Measurements from ENCODE around the gene EXOC4.

Gene EXOC4

GRCh38 chr7:134014935-134015334 lies 762.1 kb downstream of the EXOC4 start:
- no peak for DNase-seq

- DNase-seq, result no peak
Measured at GRCh38 chr7:134016223-134016941, 763.5 kb downstream of the EXOC4 start.

- no peak for DNase-seq
Measured at GRCh38 chr7:134016942-134017303, 764.0 kb downstream of the EXOC4 start.

- DNase-seq, result no peak
Measured at GRCh38 chr7:134018306-134018705, 765.4 kb downstream of the EXOC4 start.

- DNase-seq, result no peak
Measured at GRCh38 chr7:134019251-134019650, 766.4 kb downstream of the EXOC4 start.

DNA sequence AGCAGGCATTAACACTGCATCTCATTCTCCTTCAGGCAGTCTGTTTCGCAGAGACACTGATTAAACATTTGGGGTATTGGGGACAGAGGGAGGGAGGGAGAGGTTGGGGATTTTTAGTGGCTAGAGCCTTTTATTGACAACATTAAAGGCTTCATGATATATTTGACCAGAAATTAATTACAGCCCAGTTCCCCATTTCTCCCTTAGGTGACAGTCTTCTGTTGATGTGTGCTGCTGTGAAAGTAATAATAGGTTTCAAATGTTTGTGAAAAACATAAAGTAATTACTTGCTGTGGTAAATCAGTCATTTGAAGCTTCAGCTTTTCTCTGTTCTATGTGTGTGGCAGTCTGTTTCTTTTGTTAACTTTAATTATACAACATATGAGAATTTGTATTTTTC lies 769.0 kb downstream of the EXOC4 start:
- DNase-seq, result no peak

DNA sequence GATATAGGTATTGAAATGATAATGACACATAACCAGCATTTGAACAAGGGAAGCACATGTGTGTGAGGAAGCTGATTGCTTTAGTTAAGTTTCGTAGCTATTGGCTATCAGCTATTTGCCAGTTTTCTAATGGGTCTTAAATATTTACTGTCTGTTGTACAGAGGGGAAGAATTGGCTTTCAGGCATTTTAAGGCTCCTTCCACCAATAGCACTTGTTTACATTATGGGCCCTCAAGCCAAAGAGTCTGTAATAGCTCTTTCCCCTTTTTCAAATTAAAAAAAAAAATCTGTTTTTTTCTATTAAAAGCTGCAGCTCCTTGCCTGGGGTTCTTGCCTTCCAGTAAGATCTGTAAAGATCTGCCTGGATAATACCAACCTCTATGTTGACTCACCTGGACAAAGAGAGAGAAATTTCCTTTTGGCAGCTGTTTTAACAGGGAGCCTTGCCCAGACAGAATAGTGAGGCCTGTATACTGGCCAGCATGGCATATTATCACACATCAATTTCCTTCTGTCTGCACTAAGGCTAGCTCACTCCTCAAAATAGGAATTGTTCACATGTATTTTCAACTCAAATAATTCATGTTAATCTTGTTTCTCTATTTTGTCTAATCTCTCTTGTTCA lies 769.5 kb downstream of the EXOC4 start:
- no peak for DNase-seq

DNA sequence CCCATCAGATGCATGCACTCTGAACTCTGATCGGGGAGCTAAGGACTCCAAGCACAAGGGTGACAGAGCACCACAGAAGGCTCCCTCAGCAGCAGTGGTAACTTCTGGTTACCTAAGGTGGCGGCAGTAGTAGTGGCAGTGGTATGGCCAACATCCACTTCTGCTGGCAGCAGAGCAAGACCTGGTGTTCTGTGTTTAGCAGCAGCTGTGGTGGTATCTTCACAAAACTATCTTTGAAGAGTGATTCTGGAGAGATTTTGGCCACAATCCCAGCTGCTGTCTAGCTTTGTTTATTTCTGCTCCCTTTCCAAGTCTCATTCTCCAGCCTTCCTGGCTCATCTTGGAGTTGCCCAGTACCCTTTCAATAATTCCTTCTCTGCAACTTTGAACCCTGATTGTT lies 771.9 kb downstream of the EXOC4 start:
- no peak for DNase-seq

DNA sequence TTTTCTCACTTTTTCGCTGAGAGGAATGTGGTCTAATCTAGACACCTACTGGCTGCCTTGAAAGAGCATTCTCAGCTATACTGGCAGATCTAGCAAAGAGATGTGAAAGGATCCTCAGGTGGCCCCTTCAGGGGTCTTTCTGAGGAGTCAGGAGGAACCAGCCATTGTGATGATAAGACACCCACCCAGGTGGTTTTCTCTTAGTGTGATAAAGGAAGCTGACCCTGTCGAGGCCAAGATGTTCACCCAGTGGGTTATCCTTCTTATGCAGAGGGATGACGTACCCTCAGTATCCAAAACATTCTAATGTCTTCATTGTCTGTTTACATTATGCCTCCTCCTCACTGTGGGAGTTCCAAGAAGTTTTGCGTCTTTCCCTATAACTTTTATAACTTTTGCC lies 776.0 kb downstream of the EXOC4 start:
- no peak for DNase-seq

DNA sequence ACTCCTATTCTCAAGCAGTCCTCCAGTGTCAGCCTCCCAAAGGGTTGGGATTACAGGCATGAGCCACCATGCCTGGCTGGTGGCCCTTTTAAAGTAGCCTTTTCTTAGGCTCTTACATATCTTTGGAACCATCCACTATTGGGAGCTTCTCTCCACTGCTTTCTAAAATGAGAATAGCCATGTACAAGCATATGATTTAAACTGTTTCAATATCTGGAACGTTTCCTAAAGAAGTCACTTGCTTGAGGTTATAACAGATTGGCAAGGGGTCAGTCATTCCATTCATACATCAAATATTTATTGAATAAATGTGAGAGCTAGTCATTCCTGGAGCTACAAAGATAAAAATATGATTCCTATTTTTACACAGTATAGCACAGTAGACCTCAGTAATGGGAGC lies 776.9 kb downstream of the EXOC4 start:
- no peak for DNase-seq

GRCh38 chr7:134030460-134030865 lies 777.6 kb downstream of the EXOC4 start:
- DNase-seq, result no peak

GRCh38 chr7:134031835-134032617 lies 779.1 kb downstream of the EXOC4 start:
- no peak for DNase-seq

DNA sequence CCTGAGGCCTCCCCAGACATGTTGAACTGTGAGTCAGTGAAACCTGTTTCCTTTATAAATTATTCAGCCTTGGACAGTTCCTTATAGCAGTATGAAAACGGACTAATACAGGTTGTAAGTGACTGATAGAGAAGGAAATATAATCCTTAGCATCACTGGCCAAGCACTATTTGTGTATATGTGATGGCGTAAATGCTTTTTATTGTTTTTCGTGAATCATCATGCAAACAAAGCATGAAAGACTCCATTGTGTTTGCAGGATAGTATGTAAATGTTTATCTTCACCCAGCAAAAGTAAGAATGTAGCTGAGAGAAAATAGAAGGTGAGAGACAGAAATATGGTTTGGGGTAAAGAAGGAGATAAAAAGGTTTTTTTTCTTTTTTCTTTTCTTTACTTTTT lies 781.8 kb downstream of the EXOC4 start:
- no peak for DNase-seq

DNA sequence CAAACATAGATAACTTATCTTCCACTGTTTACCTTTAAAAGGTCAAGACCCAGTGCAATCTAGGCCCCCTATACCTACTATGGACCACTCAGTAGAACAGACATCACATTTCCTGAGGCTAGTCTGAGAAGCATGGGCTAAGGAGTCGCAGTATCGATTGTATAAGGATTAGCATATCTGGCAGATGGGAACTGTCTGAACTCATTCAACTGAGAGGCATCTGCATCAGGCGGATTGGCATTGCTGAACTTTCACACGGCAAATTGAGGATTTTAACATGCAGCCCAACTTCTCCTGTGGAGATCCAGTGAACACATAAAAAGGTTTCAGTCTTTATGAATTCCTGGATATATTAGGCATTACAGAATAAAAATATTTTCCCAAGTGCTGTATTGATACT lies 785.1 kb downstream of the EXOC4 start:
- no peak for DNase-seq

- DNase-seq, result no peak
Measured at GRCh38 chr7:134040988-134041387, 788.1 kb downstream of the EXOC4 start.

DNA sequence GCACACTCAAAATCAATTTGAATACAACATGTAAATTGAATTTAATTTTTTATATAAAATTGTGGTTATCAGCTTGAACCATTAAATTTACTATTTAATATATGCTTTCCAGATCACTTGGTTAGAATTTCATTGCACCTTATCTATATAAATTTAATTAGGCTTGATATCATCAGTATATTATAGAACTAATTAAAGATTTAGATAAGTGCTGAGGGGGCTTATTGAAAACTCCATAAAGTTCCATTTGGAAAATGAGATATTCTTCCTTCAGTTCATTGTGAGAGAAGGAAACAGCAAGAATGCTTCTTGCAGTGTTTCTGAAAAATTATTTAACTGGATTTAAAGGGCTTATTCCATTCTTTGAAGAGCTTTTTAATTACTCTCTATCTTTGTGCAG lies 788.6 kb downstream of the EXOC4 start:
- DNase-seq, result no peak

DNA sequence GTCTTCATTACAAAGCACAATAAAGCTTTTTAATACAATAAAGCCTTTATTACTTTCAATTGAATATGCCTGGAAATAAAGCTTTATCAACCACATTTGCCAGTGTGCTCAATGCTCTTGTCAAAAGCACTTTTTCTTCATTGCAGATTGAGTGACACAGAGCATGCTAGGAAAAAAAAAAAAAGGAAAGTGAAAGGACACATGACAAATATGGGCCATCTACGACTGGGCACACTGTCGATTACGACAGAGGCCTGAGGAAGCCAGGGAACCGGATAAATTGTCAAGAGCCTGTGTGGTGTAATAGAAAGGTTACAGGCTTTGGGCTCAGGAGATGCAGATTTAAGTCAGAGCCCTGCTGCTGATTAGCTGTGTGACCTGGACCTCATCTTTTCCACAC lies 789.4 kb downstream of the EXOC4 start:
- no peak for DNase-seq

DNA sequence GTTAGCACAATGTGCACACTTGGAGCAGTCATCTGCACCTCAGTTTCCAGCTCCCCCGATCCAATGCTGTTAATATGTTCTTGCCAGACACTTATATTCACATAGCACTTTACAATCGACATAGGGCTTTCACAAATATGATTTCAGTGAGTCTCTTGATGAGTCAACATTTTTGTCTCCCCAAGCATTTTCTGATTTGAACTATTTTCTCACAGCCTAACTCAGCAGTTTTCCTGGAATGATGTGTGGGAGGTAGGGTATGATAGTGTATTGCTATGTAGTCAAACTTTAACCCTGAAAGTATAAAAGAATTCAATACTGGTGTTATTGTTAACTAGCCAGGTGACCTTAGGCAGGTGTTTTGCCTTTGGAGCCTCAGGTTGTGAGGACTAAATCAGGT lies 791.8 kb downstream of the EXOC4 start:
- no peak for DNase-seq

DNA sequence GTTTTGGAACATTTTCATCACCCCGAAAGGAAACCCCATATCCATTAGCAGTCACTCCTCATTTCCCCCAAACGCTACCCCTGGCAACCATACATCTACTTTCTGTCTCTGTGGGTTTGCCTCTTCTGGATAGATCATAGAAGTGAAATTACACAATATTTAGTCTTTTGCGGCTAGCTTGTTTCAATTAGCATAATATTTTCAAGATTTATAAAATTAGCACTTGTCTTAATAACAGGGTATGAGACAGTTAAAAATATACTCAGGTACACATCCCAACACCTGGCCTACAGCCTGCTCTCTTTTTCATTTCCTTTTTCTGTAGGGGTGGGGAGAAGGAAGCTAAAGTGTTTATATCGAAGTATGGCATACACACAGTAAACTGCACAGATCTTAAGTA lies 792.8 kb downstream of the EXOC4 start:
- no peak for DNase-seq

DNA sequence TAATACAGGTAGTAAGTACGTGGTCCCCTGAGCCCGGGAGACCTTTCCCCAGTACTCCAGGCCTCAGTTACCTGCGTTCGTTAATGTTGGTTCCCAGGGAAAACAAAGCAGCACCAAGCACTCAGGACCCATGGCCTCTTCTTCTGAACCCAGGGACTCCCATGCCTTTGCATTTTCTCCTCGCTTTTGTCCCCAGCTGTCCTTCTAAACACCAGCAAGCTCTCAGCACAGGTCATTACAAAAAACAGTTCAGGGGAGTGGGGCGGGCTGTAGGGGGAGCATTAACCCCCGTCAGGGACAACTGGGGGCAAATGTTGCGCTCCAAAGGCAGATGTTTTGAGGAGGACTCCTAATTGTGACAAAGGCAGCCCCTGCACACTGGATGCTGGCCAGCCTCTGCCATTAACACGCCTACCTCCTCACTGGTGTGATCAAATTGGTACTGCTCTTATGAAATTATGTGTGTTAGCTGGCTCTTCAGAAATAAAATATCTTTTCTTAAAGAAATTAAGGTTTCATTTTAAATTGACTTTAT lies 793.8 kb downstream of the EXOC4 start:
- DNase-seq, result no peak

GRCh38 chr7:134047675-134048074 lies 794.8 kb downstream of the EXOC4 start:
- no peak for DNase-seq

DNA sequence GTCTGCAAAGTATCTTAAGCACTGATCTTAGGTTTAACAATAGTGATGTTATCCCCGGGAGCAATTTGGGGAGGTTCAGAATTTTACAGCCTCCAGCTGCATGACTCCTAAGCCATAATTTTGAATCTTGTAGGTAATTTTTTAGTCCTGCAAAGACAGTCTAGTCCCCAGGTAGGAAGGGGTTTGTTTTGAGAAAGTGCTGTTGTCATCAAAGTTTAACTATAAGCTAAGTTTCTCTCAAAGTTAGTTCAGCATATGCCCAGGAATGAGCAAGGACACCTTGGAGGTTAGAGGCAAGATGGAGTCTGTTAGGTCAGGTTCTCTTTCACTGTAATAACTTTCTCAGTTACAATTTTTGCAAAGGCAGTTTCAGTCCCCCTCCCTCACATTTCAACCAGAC lies 795.3 kb downstream of the EXOC4 start:
- DNase-seq, result no peak

DNA sequence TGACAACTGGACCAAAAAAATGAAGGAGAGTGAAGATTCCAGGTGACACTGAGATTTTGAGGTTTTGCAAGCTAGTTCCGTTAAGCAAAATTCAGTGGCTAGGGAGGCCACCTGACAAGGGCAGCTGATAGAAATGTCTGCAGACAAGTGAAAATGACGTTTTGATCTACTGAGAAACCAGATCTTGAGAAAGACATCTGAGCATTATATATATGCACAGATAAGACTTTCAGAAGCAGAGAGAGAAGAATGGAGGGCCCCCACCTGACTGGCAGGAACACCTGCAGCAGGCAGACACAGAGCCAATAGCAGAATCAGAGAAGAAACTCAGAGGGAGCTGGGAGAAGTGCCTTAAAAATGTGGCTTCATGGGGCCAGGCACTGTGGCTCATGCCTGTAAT lies 798.1 kb downstream of the EXOC4 start:
- no peak for DNase-seq

DNA sequence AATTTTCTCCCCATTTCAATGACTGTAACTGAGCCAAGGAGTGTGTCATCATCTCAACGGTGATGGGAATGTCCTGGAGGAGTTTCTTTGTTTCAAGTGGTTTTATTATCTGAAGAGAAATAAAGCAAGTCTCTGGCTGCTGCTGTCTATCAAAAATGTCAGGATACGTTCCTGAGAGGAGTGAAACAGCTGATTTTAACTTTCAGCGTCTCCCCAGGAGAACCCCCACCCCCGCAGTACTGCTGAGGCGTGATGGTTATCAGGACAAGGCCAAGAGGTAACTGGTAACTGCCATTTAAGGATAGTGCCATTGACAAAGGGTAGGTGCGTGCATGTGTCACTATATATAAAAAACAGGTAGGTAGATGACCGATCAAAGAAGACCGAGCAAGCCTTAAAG lies 803.9 kb downstream of the EXOC4 start:
- DNase-seq, result no peak

Data from inflammatory macrophage (primary cell).